Thymus (tissue), 11 donors: Measurements from ENCODE around the gene IL16. TPM values are rescaled to one million over a fixed set of nuclear protein-coding genes. Genes with fewer than 3 reads are reported as not detected.
"Not testable (repeated sequence)": the region's sequence is repeated elsewhere in the genome, so short reads cannot be mapped to it uniquely, and the experiment has no call there.

ENCODE experiments used
- DNase-seq, 9 donors: peaks; one replicate each; pipeline ENCODE4 v3.0.0-alpha.2; 2013; ENCODE audit warnings: low spot score in 9 of 9, low read depth in 6 of 9, missing footprints in 1 of 9
- H3K27ac ChIP-seq, 2 donors: one replicate each; pipeline ENCODE4 v1.5.1; 2013; ENCODE audit warnings: control low read depth in 1 of 2, low read depth in 1 of 2, low read length in 1 of 2, mild to moderate bottlenecking in 1 of 2, moderate library complexity in 1 of 2
- H3K27me3 ChIP-seq, 2 donors: one replicate each; pipeline ENCODE4 v1.5.1; 2013; ENCODE audit warnings: low read length in 1 of 2; ENCODE audit not compliant: control insufficient read depth in 2 of 2, insufficient read depth in 1 of 2
- H3K36me3 ChIP-seq, 2 donors: one replicate each; pipeline ENCODE4 v1.5.1; 2013; ENCODE audit warnings: low read length in 1 of 2, mild to moderate bottlenecking in 1 of 2, moderate library complexity in 1 of 2; ENCODE audit not compliant: control insufficient read depth in 2 of 2, insufficient read depth in 2 of 2
- H3K4me1 ChIP-seq, 2 donors: one replicate each; pipeline ENCODE4 v1.5.1; 2013; ENCODE audit warnings: low read length in 2 of 2; ENCODE audit not compliant: control insufficient read depth in 2 of 2, insufficient read depth in 2 of 2
- H3K4me3 ChIP-seq, 2 donors: one replicate each; pipeline ENCODE4 v1.5.1; 2013; ENCODE audit warnings: low read length in 2 of 2, control low read depth in 1 of 2, mild to moderate bottlenecking in 1 of 2
- H3K9me3 ChIP-seq, 2 donors: one replicate each; pipeline ENCODE4 v1.5.1; 2013; ENCODE audit warnings: low read length in 1 of 2, mild to moderate bottlenecking in 1 of 2; ENCODE audit not compliant: control insufficient read depth in 2 of 2, insufficient read depth in 1 of 2
- WGBS: extraction: QIAGEN DNeasy Blood & Tissue Kit; methylation state at CpG from one replicate; pipeline ENCODE4 v1.1.7; 2013; 5-methylcytosine and 5-hydroxymethylcytosine counted together
- polyA plus RNA-seq: library from polyadenylated mRNA; stranded (reverse); fragments of 200-250 nt; gene quantifications from one replicate; pipeline ENCODE4 v1.2.3, GENCODE V29; 2013
- total RNA-seq: library from RNA; stranded (reverse); fragments of 120-200 nt; gene quantifications from one replicate; pipeline ENCODE4 v1.2.4, GENCODE V29; 2013
- donor health status: healthy.

The IL16 gene
- total and polyA plus RNA-seq, 2 donors, result 64.1 to 71.6 TPM

GRCh38 chr15:81191701-81192100, 5.0 kb upstream of the IL16 start:
- DNase-seq, result no peak
- Histone ChIP-seq H3K4me3 (no peak overlapping the region), H3K27ac (no peak overlapping the region), H3K36me3 (no peaks in the 10 kb centered on the region), H3K4me1 (no peaks in the 10 kb centered on the region), H3K9me3 (no peaks in the 10 kb centered on the region), H3K27me3 (no peaks in the 10 kb centered on the region)
- 94% methylated on average over 3 of the region's 3 CpGs for WGBS

- DNase-seq, result no peak
- Histone ChIP-seq H3K27me3 (peaks cover 0 to 2% of the 10 kb centered on the region in 2 donors), H3K4me3 (no peak overlapping the region), H3K27ac (no peak overlapping the region), H3K36me3 (no peaks in the 10 kb centered on the region), H3K4me1 (no peaks in the 10 kb centered on the region), H3K9me3 (peaks cover 0 to 2% of the 10 kb centered on the region in 2 donors)
- WGBS, result 87% methylated on average over 5 of the region's 5 CpGs
These were observed 2.0 kb upstream of the IL16 start for GRCh38 chr15:81194723-81195122.

- H3K4me1 ChIP-seq, result no peaks in the 10 kb centered on the region
- WGBS, result 95% methylated on average over 8 of the region's 8 CpGs
These were observed 1.3 kb upstream of the IL16 start for GRCh38 chr15:81195339-81195864.

GRCh38 chr15:81197255-81197630, 564 bp downstream of the IL16 start:
- Histone ChIP-seq H3K9me3 (peaks cover 0 to 2% of the 10 kb centered on the region in 2 donors), H3K4me3 (no peak overlapping the region), H3K4me1 (no peaks in the 10 kb centered on the region), H3K27ac (no peak overlapping the region), H3K27me3 (peaks cover 0 to 2% of the 10 kb centered on the region in 2 donors), H3K36me3 (no peaks in the 10 kb centered on the region)
- no peak for DNase-seq
- 95% methylated on average over 7 of the region's 7 CpGs for WGBS

More at GRCh38 chr15:81195339-81195864, 1.3 kb upstream of the IL16 start:
- Histone ChIP-seq H3K36me3 (no peaks in the 10 kb centered on the region), H3K27me3 (peaks cover 0 to 2% of the 10 kb centered on the region in 2 donors), H3K4me3 (no peak overlapping the region), H3K9me3 (peaks cover 0 to 2% of the 10 kb centered on the region in 2 donors), H3K27ac (no peak overlapping the region)
- DNase-seq, result no peak

- peaks cover 0 to 2% of the 10 kb centered on the region in 2 donors for H3K9me3 ChIP-seq
- 87% methylated on average over 7 of the region's 7 CpGs for WGBS
- H3K4me3 ChIP-seq, result no peak overlapping the region
- H3K36me3 ChIP-seq, result no peaks in the 10 kb centered on the region
- peaks cover 0 to 2% of the 10 kb centered on the region in 2 donors for H3K27me3 ChIP-seq
- no peaks in the 10 kb centered on the region for H3K4me1 ChIP-seq
- DNase-seq, result no peak
- H3K27ac ChIP-seq, result no peak overlapping the region
These were observed 1.1 kb downstream of the IL16 start for GRCh38 chr15:81197688-81198281.

- Histone ChIP-seq H3K36me3 (no peaks in the 10 kb centered on the region), H3K9me3 (peaks cover 0 to 2% of the 10 kb centered on the region in 2 donors), H3K27me3 (peaks cover 0 to 2% of the 10 kb centered on the region in 2 donors), H3K4me3 (no peak overlapping the region), H3K4me1 (no peaks in the 10 kb centered on the region), H3K27ac (no peak overlapping the region)
- no peak for DNase-seq
- WGBS, result 83% methylated on average over 11 of the region's 11 CpGs
These were observed 2.5 kb downstream of the IL16 start for GRCh38 chr15:81199031-81199779.

GRCh38 chr15:81206018-81206417, 9.3 kb downstream of the IL16 start:
- H3K9me3 ChIP-seq, result no peaks in the 10 kb centered on the region
- no peak for DNase-seq
- 96% methylated on average over 3 of the region's 3 CpGs for WGBS
- H3K36me3 ChIP-seq, result no peaks in the 10 kb centered on the region
- no peaks in the 10 kb centered on the region for H3K4me1 ChIP-seq
- H3K27ac ChIP-seq, result no peak overlapping the region
- no peaks in the 10 kb centered on the region for H3K27me3 ChIP-seq
- no peak overlapping the region for H3K4me3 ChIP-seq

- not testable (repeated sequence) for H3K4me3 ChIP-seq, H3K36me3 ChIP-seq, DNase-seq, H3K27me3 ChIP-seq, H3K4me1 ChIP-seq, H3K27ac ChIP-seq, H3K9me3 ChIP-seq
- WGBS, result 89% methylated on average over 1 of the region's 1 CpG
These were observed 11.3 kb downstream of the IL16 start for GRCh38 chr15:81207987-81208386.

GRCh38 chr15:81209635-81210034, 13.0 kb downstream of the IL16 start:
- no peak overlapping the region for H3K27ac ChIP-seq
- H3K9me3 ChIP-seq, result no peaks in the 10 kb centered on the region
- no peaks in the 10 kb centered on the region for H3K36me3 ChIP-seq
- no peaks in the 10 kb centered on the region for H3K4me1 ChIP-seq
- 93% methylated on average over 5 of the region's 5 CpGs for WGBS
- no peaks in the 10 kb centered on the region for H3K27me3 ChIP-seq
- DNase-seq, result no peak
- H3K4me3 ChIP-seq, result no peak overlapping the region
